Spleen (tissue), 11 donors: ENCODE measurements around the gene CCDC78. TPM values are rescaled to one million over a fixed set of nuclear protein-coding genes. Genes with fewer than 3 reads are reported as not detected.

Experiments used
- DNase-seq: peaks from one replicate; pipeline ENCODE4 v3.0.0-alpha.2; 2020
- H3K27ac ChIP-seq, 8 donors: fragments of 200-600 bp; sonication (generic) in 7 of 8; 1 replicate in 4 of 8; 2 replicates in 4 of 8; pipeline versions ENCODE4 v1.5.0 to v1.8.0; 2016 to 2021; ENCODE audit warnings: inconsistent platforms in 4 of 8, mild to moderate bottlenecking in 4 of 8, moderate library complexity in 1 of 8
- H3K27me3 ChIP-seq, 7 donors: fragments of 200-600 bp; sonication (generic) in 6 of 7; replicated peaks in 1 of 7; 1 replicate in 4 of 7; 2 replicates in 3 of 7; pipeline versions ENCODE4 v1.5.0 to v1.8.0; 2016 to 2021; ENCODE audit warnings: inconsistent platforms in 3 of 7, mild to moderate bottlenecking in 1 of 7
- H3K36me3 ChIP-seq, 6 donors: fragments of 200-600 bp; sonication (generic) in 5 of 6; 1 replicate in 4 of 6; 2 replicates in 2 of 6; pipeline versions ENCODE4 v1.5.0 to v1.8.0; 2016 to 2021; ENCODE audit warnings: inconsistent platforms in 2 of 6
- H3K4me1 ChIP-seq, 6 donors: fragments of 200-600 bp; sonication (generic) in 5 of 6; 1 replicate in 3 of 6; 2 replicates in 3 of 6; pipeline versions ENCODE4 v1.5.0 to v1.8.0; 2016 to 2021; ENCODE audit warnings: inconsistent platforms in 3 of 6
- H3K4me3 ChIP-seq, 8 donors: fragments of 200-600 bp; sonication (generic) in 7 of 8; 1 replicate in 4 of 8; 2 replicates in 4 of 8; pipeline versions ENCODE4 v1.5.0 to v1.8.0; 2016 to 2021; ENCODE audit warnings: inconsistent platforms in 4 of 8, mild to moderate bottlenecking in 4 of 8, moderate library complexity in 2 of 8
- H3K9me3 ChIP-seq, 8 donors: fragments of 200-600 bp; sonication (generic) in 7 of 8; 1 replicate in 4 of 8; 2 replicates in 4 of 8; pipeline versions ENCODE4 v1.5.0 to v1.8.0; 2016 to 2021; ENCODE audit warnings: inconsistent platforms in 4 of 8
- POLR2A ChIP-seq, 3 donors: fragments of 450-650 bp; IDR thresholded peaks; one replicate each; pipeline ENCODE4 v1.5.1; 2017; ENCODE audit warnings: antibody characterized with exemption in 3 of 3, mild to moderate bottlenecking in 1 of 3
- POLR2AphosphoS5 ChIP-seq, 3 donors: sonication (generic); formaldehyde crosslinking; IDR thresholded peaks; one replicate each; pipeline ENCODE4 v1.5.1; 2017; ENCODE audit warnings: antibody characterized with exemption in 3 of 3
- WGBS, 5 donors: extraction: QIAGEN DNeasy Blood & Tissue Kit in 3 of 5; methylation state at CpG; one replicate each; pipeline versions ENCODE4 v1.1.5 to v1.1.7; 2013 to 2018; 5-methylcytosine and 5-hydroxymethylcytosine counted together
- intact Hi-C: fragments of 100-400 bp; cut with DNase I; formaldehyde crosslinking; loops from one replicate; pipeline ENCODE4 v1.15.0; 2023; ENCODE audit warnings: low total_unique reads
- polyA plus RNA-seq, 3 donors: library from polyadenylated mRNA; stranded (reverse); fragments of 200-250 nt; gene quantifications; one replicate each; pipeline ENCODE4 v1.2.1, GENCODE V29; 2013
- total RNA-seq, 7 donors: library from RNA; depleted of rRNA in 3 of 7; stranded (reverse); fragments of >200 nt in 3 of 7; fragmentation: NEBNext Ultra II Directional in 4 of 7; extraction: Animal tissue kit (Norgen Biotek cat#: 25700) in 4 of 7; gene quantifications; one replicate each; pipeline versions ENCODE4 v1.1.0 to v1.2.1, GENCODE V29; 2016 to 2021
- TF ChIP-seq, protein P1 (sequence below), 11 experiments: fragments of 200-600 bp in 7 of 11; fragments of 450-650 bp in 4 of 11; sonication (generic) in 4 of 11; IDR thresholded peaks in 8 of 11; conservative IDR thresholded peaks in 3 of 11; 1 replicate in 7 of 11; 2 replicates in 4 of 11; pipeline versions ENCODE4 v1.4.0 to v1.8.0; 2016 to 2021; ENCODE audit warnings: antibody characterized with exemption in 11 of 11, inconsistent platforms in 4 of 11, mild to moderate bottlenecking in 1 of 11
- donor health status: healthy with polysubstance abuse.
- donor health status: DM: no; HTN: no; CAD: no; lungs with moderate emphysema.
- donor health status: DM: no; HTN: no; CAD: no.
- donor health status: Bipolar disorder and iron deficiency.
- donor health status: healthy.
- donor health status: DM: no; HTN: no; CAD: no.
- donor health status: DM: yes; HTN: yes; CAD: no.

The CCDC78 gene
- total and polyA plus RNA-seq, 10 donors = 2.9 to 23.7 (median 7.2) TPM

DNA sequence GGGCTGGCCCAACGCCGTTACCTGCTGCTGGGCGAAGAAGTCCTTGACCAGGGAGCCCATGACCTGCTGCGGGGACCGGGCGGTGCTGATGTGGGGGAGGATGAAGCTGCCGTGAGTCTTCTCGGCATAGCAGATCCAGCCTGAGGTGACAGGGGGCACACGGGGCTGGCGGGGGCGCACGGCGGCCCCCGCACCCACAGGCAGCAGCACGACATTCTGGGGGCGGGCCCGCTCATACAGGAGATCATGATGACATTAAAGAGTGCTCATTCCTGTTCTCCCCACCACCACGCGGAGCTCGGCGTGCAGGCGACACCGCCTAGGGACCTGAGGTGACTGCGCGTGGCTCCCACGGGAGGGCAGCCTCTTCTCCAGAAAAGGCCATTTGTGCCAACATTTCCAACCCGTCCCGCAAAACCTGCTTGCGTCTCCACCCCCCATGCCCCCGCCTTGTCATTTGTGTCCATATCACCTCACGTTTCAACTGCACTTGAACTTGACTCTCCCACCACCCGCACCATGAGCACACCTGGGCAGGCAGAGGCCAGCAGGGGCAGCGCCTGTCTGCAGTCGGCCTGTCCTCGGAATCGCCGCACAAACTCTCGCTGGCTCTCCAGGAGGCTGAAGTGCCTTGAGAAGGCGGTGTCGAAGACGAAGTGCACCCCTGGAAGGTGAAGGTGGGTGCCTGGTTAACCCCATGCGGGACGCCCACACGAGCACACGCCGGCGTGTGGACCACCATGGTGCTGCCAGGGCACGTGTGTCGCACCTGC, 8.2 kb upstream of the CCDC78 start:
- Histone ChIP-seq H3K36me3 (peaks cover 0 to 100% (median 62%) of the 10 kb centered on the region in 6 donors), H3K27me3 (peaks cover 0 to under 1% (median 0%) of the 10 kb centered on the region in 7 donors), H3K4me1 (peaks cover 0 to 30% (median 4%) of the 10 kb centered on the region in 6 donors), H3K9me3 (no peaks in the 10 kb centered on the region), H3K27ac (no peak overlapping the region), H3K4me3 (no peak overlapping the region)
- DNase-seq = no peak
- TF ChIP-seq, protein P1, sequence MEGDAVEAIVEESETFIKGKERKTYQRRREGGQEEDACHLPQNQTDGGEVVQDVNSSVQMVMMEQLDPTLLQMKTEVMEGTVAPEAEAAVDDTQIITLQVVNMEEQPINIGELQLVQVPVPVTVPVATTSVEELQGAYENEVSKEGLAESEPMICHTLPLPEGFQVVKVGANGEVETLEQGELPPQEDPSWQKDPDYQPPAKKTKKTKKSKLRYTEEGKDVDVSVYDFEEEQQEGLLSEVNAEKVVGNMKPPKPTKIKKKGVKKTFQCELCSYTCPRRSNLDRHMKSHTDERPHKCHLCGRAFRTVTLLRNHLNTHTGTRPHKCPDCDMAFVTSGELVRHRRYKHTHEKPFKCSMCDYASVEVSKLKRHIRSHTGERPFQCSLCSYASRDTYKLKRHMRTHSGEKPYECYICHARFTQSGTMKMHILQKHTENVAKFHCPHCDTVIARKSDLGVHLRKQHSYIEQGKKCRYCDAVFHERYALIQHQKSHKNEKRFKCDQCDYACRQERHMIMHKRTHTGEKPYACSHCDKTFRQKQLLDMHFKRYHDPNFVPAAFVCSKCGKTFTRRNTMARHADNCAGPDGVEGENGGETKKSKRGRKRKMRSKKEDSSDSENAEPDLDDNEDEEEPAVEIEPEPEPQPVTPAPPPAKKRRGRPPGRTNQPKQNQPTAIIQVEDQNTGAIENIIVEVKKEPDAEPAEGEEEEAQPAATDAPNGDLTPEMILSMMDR (IDR thresholded peaks at IDR 0.05 in 8 of 11, conservative IDR thresholded peaks at IDR 0.05 in 3 of 11) = no peak
- no peak for TF ChIP-seq POLR2AphosphoS5 (IDR thresholded peaks at IDR 0.05)
- no peak for TF ChIP-seq POLR2A (IDR thresholded peaks at IDR 0.05)
- 92 to 97% (median 94%) methylated on average over 43 to 49 of the region's 49 CpGs for WGBS, 5 donors
- intact Hi-C loops = no loop called here

DNA sequence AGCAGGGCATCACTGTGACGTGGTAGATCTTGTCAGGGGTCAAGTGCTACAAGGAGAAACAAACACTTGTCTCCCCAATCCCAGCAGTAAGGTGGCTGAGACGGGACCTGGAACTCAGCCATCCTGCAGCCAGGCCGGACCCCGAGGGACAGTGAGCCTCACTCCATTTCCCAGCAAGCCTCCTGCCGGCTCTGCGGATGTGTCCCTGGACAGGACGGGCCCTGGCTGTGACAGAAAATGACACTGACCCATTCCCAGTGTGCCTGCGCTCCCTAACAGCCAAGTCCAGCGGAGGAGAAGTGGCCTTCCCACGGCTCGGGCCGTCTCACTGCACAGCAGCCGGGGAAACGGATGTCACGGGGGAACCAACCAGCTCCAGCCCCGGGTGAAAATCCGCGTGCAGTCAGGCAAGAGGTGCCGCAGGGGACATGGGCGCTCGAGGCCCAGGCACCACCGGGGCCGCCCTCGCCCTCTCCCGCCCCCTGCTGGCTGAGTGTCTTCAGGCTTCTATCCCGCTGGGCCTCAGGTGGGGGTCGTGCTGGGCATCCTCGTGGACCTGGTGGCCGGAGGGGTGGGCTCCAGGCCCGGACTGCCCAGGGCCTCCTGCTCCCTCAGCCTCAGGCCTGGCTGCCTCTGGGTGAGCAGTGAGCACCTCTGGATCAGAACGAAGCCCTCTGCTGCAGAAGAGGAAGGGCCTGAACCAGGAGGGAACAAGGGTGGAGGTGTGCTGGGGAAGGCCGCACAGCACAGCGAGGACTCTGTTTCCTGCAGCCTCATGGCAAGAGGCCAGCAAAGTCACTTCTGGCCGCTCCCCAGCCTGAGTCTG, 7.4 kb upstream of the CCDC78 start:
- H3K36me3 ChIP-seq = peaks cover 0 to 97% (median 62%) of the 10 kb centered on the region in 6 donors
- peaks cover 0 to 28% (median 8%) of the 10 kb centered on the region in 6 donors for H3K4me1 ChIP-seq
- intact Hi-C loops = no loop called here
- no peak overlapping the region for H3K27ac ChIP-seq
- peak in 1 of 3 donors; percentile 57 for TF ChIP-seq POLR2AphosphoS5 (IDR thresholded peaks at IDR 0.05)
- TF ChIP-seq POLR2A (IDR thresholded peaks at IDR 0.05) = no peak
- TF ChIP-seq, protein P1 (IDR thresholded peaks at IDR 0.05 in 8 of 11, conservative IDR thresholded peaks at IDR 0.05 in 3 of 11) = peak in 5 of 11 experiments; percentile 12 to 59 (median 26)
- H3K4me3 ChIP-seq = no peak overlapping the region
- H3K9me3 ChIP-seq = no peaks in the 10 kb centered on the region
- peak; percentile 75 for DNase-seq
- 78 to 91% (median 87%) methylated on average over 19 to 34 of the region's 34 CpGs for WGBS, 5 donors
- H3K27me3 ChIP-seq = peaks cover 0 to 8% (median 0%) of the 10 kb centered on the region in 7 donors

DNA sequence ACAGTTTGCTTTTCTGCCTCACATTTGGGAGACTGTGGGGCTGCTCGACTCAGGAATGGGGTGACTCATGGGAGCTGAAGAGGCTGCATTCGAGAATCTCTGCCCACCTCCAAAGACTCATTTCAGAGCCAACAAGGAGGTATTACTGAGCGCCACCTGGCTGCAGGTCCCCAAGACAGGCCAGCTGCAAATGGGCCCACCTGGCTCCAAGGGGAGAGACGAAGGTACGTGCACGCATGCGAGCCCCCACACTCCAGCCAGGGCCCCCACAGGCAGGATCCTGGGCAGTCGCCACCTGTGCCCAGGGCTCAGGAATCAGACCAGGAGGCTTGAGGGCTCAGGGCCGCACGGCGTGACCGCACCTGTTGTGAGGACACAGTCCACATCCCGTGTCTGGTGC, 6.7 kb upstream of the CCDC78 start:
- H3K4me3 ChIP-seq = no peak overlapping the region
- TF ChIP-seq POLR2AphosphoS5 (IDR thresholded peaks at IDR 0.05) = no peak
- TF ChIP-seq, protein P1 (IDR thresholded peaks at IDR 0.05 in 8 of 11, conservative IDR thresholded peaks at IDR 0.05 in 3 of 11) = peak in 2 of 11 experiments; percentile 1 to 27
- H3K27ac ChIP-seq = no peak overlapping the region
- DNase-seq = no peak
- 90 to 98% (median 92%) methylated on average over 6 to 13 of the region's 13 CpGs for WGBS, 5 donors
- H3K27me3 ChIP-seq = peaks cover 0 to 15% (median 3%) of the 10 kb centered on the region in 7 donors
- peaks cover 0 to 31% (median 14%) of the 10 kb centered on the region in 6 donors for H3K4me1 ChIP-seq
- H3K9me3 ChIP-seq = no peaks in the 10 kb centered on the region
- intact Hi-C loops = no loop called here
- peaks cover 0 to 90% (median 61%) of the 10 kb centered on the region in 6 donors for H3K36me3 ChIP-seq
